WERI-Rb-1 (cell line): ENCODE data around the gene C1orf52.

Experiments used
- DNase-seq: peaks from one replicate; pipeline ENCODE4 v3.0.0-alpha.2; 2020
- H3K27ac ChIP-seq: fragments of 250-450 bp; sonication (Bioruptor Pico); 2 replicates; pipeline ENCODE4 v1.5.1; 2020; ENCODE audit warnings: mild to moderate bottlenecking, moderate library complexity
- H3K27me3 ChIP-seq: fragments of 250-450 bp; sonication (Bioruptor Pico); 2 replicates; pipeline ENCODE4 v1.5.1; 2021; ENCODE audit warnings: mild to moderate bottlenecking, low read depth, moderate library complexity; ENCODE audit not compliant: insufficient read depth, severe bottlenecking
- H3K36me3 ChIP-seq: fragments of 250-450 bp; sonication (Bioruptor Pico); 2 replicates; pipeline ENCODE4 v1.5.1; 2020; ENCODE audit warnings: mild to moderate bottlenecking, moderate library complexity
- H3K4me3 ChIP-seq: 2 replicates; pipeline ENCODE4 v1.5.1; 2011; ENCODE audit warnings: low read depth, mild to moderate bottlenecking, control low read depth, low read length
- H3K9me3 ChIP-seq: fragments of 250-450 bp; sonication (Bioruptor Pico); 2 replicates; pipeline ENCODE4 v1.5.1; 2021; ENCODE audit warnings: mild to moderate bottlenecking, moderate library complexity; ENCODE audit not compliant: severe bottlenecking
- TF ChIP-seq, protein P1 (sequence below): IDR thresholded peaks from 2 replicates; pipeline ENCODE4 v1.5.1; 2011; ENCODE audit warnings: low read depth, mild to moderate bottlenecking, control low read depth, inconsistent platforms, low read length

Gene C1orf52

DNA sequence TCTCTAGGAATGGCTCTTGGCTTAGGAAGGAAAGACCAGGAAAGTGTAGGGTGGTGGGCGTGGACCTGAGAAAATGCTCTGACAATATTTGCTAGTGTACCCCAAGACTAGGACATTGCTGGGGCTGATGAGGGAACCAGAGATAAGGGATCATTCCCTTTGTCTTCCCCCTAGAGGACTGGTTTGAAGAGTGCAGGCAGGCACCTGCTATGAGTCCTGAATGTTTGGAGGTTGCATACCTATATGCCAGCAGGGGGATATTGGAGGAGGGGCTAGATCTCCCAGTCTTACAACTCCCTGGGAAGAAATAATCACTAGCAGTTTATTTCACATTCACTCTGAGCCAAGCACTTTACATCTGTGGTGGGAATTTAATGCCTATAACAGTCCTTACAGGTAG is 23.0 kb upstream of the C1orf52 start:
- no peak for DNase-seq
- Histone ChIP-seq H3K9me3 (no peaks in the 10 kb centered on the region), H3K36me3 (no peaks in the 10 kb centered on the region), H3K27me3 (no peaks in the 10 kb centered on the region), H3K27ac (no peak overlapping the region), H3K4me3 (no peak overlapping the region)
- TF ChIP-seq, protein P1, sequence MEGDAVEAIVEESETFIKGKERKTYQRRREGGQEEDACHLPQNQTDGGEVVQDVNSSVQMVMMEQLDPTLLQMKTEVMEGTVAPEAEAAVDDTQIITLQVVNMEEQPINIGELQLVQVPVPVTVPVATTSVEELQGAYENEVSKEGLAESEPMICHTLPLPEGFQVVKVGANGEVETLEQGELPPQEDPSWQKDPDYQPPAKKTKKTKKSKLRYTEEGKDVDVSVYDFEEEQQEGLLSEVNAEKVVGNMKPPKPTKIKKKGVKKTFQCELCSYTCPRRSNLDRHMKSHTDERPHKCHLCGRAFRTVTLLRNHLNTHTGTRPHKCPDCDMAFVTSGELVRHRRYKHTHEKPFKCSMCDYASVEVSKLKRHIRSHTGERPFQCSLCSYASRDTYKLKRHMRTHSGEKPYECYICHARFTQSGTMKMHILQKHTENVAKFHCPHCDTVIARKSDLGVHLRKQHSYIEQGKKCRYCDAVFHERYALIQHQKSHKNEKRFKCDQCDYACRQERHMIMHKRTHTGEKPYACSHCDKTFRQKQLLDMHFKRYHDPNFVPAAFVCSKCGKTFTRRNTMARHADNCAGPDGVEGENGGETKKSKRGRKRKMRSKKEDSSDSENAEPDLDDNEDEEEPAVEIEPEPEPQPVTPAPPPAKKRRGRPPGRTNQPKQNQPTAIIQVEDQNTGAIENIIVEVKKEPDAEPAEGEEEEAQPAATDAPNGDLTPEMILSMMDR, result peak; percentile 41

DNA sequence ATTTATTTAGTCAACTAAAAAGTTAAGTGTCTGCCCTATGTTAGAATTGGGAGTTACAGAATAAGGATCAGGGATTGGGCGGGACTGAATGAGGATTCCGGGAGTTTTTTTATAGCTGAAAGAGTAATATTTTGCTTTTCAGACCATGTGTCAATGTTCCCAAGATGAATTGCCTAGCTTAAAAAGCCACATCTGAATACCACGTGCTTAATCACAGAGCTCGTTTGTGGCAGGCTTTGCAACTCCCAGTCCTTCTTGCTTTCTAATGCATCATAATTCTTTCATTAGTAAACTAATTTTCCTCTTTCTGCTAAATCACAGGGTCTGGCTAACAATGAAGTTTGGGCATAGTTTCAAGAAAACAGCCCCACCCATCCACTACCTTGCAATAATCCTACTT is 21.2 kb upstream of the C1orf52 start:
- H3K36me3 ChIP-seq, result no peaks in the 10 kb centered on the region
- H3K27me3 ChIP-seq, result no peaks in the 10 kb centered on the region
- H3K4me3 ChIP-seq, result no peak overlapping the region
- no peak for DNase-seq
- no peak overlapping the region for H3K27ac ChIP-seq
- H3K9me3 ChIP-seq, result no peaks in the 10 kb centered on the region
- TF ChIP-seq, protein P1, result no peak

DNA sequence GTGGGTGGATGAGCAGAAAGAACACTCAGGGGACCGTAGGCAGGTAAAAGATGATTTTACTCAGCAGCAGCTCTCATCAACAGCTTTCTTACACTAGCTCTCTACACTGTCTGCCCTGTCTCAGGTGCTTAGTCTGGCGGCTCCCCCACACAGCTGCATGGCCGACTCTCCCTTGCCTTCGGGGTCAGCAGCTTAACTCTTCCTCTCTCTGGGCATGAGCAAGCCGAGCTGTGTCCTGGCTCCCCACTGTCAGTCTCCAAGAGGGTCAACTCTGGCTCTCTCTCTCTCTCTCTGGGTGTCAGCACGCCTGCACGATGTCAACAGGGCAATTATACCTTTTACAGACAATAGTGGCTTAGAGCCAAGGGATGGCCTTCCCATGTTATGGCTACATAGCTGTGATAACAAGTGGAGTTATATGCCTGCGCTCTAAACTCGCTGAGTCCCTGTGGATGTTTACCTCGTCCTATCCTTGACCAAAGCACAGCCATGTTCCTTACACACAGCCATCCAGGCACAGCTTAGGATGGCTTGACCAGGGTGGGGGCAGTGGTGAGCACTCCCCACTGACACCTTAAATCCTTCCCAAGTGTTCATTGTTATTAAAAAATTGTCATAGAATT is 20.1 kb upstream of the C1orf52 start:
- no peak overlapping the region for H3K27ac ChIP-seq
- TF ChIP-seq, protein P1, result no peak
- peaks cover 5% of the 10 kb centered on the region; the same call in 1 of the 2 replicates for H3K36me3 ChIP-seq
- H3K9me3 ChIP-seq, result no peaks in the 10 kb centered on the region
- H3K27me3 ChIP-seq, result no peaks in the 10 kb centered on the region
- no peak for DNase-seq
- H3K4me3 ChIP-seq, result no peak overlapping the region

DNA sequence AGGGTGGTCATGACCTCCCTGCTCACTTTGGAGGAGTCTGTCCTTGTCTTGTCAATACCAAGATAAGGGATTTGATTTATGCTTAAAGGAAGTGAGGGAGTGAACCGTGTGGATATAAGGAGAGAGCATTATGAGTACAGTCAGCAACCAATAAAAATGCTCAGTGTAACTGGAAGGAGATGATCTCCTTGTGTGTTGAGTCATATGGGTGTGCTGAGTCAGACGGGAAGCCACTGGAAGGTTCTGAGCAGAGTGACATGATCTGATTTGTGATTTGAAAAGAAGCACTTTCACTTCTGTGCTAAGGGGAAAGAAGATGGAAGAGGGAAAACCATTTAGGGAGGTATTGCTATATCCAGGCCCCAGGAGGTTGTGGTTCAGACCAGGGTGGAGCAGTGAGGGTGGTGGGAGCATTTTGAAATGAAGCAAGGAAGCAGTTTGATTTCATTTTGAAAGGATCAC is 19.4 kb upstream of the C1orf52 start:
- Histone ChIP-seq H3K9me3 (no peaks in the 10 kb centered on the region), H3K4me3 (no peak overlapping the region), H3K27ac (no peak overlapping the region), H3K36me3 (peaks cover 7% of the 10 kb centered on the region; the same call in 1 of the 2 replicates), H3K27me3 (no peaks in the 10 kb centered on the region)
- TF ChIP-seq, protein P1, result no peak
- DNase-seq, result no peak

DNA sequence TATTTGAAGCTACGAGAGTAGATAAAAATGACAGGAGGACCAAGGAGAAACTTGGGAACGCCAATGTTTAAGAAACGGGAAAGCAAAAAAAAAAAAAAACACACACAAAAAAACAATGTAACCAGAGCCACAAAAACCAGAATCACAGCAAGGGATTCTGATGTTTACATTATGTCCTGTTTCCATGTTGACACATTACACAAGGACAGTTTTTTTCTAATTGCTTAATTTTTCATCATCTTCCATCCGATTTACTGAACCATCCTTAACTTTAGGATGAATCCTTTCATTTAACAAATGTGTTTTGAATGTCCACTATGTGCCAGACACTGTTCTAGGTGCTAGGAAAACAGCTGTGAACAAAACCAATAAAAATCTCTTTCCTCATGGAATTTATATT is 18.3 kb upstream of the C1orf52 start:
- Histone ChIP-seq H3K9me3 (no peaks in the 10 kb centered on the region), H3K27me3 (no peaks in the 10 kb centered on the region), H3K27ac (no peak overlapping the region), H3K36me3 (peaks cover 10% of the 10 kb centered on the region), H3K4me3 (no peak overlapping the region)
- TF ChIP-seq, protein P1, result no peak
- DNase-seq, result no peak
